H1 (cell line): ENCODE results near the gene RGMB. TPM values are rescaled to one million over a fixed set of nuclear protein-coding genes. Genes with fewer than 3 reads are reported as not detected.

Experiments used
- NRF1 ChIP-seq: IDR thresholded peaks from 2 replicates; pipeline ENCODE4 v1.6.1; 2011; ENCODE audit warnings: mild to moderate bottlenecking, low read depth, low read length, improper control_type of control experiment
- TEAD4 ChIP-seq: IDR thresholded peaks from 2 replicates; pipeline ENCODE4 v1.6.1; 2012; ENCODE audit warnings: low read depth, low read length, inconsistent platforms, mixed read lengths
- polyA plus RNA-seq, 7 experiments: library from polyadenylated mRNA; depleted of rRNA in 3 of 7; stranded (reverse) in 5 of 7; unstranded in 2 of 7; fragments of >200 nt in 5 of 7; fragments of 200-250 nt in 2 of 7; gene quantifications; 1 replicate in 5 of 7; 2 replicates in 1 of 7; 4 replicates in 1 of 7; pipeline versions ENCODE4 v1.2.1 to v1.2.3, GENCODE V29; 2011 to 2013; ENCODE audit warnings: missing spikeins in 2 of 7, mixed read lengths in 2 of 7
- total RNA-seq: library from RNA; stranded (reverse); fragmentation: NEBNext Ultra II Directional; extraction: Animal tissue kit (Norgen Biotek cat#: 25700); gene quantifications from 2 replicates; pipeline ENCODE4 v1.2.1, GENCODE V29; 2021

Gene RGMB
- total and polyA plus RNA-seq, 2 of the 8 experiments (the other 6 are each of a cell fraction or from before 2014, with no cell fraction given), result 11.7 to 27.0 TPM

GRCh38 chr5:98791898-98792580, 18.6 kb downstream of the RGMB start (continued):
- TF ChIP-seq TEAD4, result no peak
- no peak for TF ChIP-seq NRF1
